GM21717 (cell line): Measurements from ENCODE around the gene ZNF385B.

ENCODE experiments used
- ATAC-seq: cut with Tn5 transposase; IDR thresholded peaks from one replicate; pipeline ENCODE4 v1.9.1; 2021; ENCODE audit warnings: mild to moderate bottlenecking, moderate library complexity; ENCODE audit not compliant: unreplicated experiment

Gene ZNF385B

DNA sequence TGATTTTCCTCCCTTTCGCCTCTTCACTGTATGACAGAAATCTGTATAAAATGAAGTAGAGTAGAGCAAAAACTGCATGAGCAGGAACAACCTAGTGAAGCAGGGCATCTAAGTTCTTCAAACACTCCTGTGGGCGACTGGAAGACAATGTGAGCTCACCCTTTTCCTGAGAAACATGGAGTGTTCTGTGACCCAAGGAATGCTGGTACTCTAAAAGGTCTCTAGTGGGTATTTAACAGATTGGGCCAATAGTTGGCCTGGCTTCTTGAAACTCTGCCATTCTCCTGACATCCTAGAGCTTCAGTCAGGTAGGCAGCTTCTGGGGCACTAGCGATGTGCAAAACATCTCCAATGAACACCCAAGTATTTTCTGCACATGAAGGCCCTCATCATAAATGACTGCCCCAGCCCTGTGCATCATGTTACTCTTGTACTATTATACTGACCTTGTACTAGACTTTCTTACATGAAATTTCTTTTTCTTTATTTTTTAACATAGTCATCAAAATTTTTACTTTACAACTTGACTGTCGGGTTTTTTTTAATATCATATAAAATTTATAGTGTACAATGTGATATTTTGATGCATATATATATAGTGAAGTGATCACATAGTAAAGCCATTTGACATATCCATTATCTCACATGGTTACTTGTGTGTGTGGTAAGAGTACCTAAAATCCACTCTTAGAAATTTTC, 302.2 kb downstream of the ZNF385B start:
- ATAC-seq: no peak

DNA sequence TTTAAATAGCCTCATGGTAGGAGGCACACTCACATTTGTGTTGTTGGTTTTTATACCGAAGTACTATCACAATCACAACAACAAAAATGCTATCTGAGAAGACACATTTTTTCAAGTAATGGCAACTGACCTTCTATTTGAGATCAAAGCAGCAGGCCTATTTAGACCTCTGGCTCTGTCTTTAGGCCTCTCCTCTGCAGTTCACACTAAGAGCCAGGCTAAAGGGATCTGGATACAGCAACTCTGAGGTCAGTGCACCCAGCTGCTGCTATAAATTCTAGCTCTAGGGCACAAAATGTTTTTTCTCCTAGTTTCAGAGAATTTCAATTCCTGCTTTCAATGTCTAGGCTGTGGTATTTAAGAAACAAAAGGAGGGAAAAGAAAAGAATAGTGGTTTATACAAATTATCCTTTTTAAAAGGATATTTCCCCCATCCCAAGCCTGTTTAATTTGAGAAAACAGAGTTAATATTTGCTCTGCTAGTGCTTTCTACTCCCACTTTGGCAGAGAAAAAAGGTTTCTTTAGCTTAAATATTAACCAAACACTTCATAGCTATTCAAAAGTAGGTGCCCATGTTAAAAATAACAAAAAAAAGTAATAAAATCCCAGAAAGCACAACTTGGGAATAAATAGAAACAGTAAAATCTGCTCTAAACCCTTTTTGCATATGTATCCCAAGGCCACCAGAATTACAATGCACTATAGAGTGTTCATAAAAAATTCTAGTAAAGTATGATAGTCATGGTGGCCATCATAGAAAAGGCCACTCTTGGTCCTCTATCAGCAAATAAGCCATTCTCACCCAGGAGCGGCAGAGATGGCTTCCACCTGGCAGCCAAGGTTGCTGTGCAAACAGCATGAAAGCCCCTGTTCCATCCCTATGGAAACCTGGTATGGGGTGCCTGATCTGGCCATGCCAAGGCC, 303.1 kb downstream of the ZNF385B start:
- no peak for ATAC-seq

DNA sequence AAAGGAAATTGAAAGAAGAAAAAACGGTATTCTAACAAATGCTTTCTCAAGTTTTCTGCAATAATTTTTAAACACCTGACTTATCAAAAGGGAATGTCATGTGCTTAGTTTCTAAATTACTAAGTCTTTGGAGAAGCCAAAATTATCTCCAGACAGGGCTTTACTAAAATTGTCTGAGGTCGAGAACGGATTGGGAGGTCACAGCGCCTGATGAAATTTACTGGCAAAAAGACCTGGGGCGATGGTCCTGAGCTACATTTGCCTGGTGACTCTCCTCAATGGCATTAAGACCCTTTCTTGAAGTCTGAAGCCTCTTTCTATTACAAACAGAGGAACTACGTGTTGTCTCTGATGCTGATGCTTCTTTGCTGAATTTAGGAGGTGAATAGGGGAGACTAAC, 305.0 kb downstream of the ZNF385B start:
- ATAC-seq: no peak

DNA sequence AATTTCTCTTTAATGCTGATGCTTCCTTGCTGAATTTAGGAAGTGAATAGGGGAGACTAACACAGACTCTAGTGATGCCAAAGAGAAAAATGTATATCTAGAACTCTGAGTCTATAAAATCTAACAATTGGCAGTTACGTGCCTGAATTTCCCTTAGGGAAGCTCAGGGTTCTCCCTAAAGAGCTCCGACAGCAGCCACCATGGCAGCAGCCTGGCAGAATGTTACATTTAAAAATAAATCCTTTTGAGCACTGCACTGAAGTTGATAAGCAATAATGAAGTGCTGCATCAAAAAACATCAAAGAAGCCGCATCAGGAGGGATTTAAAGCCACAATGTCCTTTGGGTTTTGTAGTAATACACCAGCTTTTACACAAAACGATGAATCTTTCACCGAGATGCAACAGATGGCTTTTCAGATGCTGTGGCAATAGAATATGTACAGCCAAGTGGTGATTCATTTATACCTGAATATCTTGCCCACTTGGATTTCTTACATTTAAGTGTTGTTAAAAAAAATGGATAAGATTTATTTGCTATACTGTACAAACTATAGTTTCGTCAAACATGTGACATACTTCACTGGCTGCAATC, 305.6 kb downstream of the ZNF385B start:
- ATAC-seq: no peak

DNA sequence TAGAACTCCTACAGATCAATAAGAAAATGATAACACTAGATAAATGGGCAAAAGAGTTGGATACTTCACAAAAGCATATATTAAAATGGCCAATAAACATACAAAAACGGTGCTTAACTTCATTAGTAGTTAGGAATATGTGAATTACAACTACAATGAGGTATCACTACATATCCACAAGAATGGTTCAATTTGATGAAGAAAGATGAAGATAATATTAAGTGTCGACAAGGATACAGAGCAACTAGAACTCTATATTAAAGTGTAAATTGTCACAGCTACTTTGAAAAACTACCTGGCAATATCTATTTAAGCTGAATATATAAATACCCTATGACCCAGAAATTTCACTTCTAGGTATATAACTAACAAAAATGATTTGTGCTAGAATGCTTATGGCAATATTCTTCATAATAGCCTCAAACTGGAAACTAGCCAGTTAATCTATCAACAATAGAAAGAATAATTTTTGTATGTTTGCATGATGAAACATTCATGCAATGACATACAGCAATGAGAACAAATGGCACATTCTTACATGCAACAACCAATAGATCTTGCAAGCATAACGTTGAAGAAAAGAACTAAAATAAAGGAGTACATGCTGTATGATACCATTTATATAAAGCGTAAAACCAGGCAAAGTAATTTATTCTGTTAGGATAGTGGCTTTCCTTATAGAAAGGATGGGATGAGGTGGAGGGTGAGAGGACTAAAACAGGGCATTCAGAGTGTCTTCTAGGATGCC, 306.6 kb downstream of the ZNF385B start:
- ATAC-seq: no peak

DNA sequence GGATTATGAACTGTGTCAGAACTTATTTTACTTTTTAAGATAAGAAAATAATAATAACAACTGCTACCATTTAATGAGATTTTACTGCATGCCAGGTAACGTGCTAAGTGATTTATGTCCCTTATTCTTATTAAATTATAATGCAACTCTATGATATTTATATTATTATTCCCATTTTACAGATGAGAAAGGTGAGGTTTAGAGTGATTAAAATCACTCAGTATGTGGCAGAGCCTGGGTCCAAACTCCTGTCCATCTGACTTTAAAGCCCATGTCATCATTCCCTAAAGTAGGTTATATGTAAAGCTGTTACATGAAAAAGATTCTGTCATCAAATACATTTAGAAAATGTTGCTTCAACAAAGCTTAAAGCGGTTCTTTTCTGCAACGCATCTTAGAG, 308.0 kb downstream of the ZNF385B start:
- ATAC-seq: no peak

DNA sequence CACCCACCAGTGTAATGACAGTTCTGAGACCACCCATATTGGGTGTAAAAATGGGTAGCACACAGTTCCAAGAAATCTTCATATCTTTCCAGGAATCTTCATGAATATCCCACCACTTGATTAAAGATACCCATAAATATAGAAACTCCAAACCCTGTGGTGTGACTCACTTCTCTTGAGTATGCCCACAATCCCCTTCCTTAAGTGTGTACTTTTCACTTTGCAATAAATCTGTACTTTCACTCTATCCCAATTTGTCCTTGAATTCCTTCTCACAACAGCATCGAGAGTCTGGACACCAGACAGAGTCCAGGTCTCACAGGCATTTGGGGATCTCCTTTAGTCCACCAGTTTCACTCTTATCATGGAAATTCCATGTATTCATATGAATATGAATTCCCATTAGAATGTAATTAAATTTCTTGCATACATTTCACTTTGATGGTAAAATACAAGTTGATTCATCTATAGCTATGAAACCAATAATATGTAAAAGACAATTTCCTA, 309.8 kb downstream of the ZNF385B start:
- no peak for ATAC-seq

DNA sequence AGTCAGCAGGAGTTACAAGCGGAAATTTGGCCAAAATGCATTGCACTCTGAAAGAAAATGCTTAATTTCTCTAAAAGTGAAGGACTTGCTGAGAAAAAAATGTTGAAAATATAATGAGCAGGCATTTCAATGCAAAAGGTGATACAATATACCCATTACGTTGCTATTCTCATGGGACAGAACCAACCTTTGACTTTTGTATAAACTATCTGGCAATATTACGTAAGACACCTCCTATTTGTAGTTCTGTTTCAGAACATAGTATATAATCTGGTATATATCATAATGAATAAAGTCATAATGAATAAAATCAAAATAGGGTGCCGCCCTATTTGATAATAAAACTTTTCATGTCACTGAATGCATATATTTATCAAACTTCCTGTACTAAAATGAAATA, 310.6 kb downstream of the ZNF385B start:
- ATAC-seq: no peak

DNA sequence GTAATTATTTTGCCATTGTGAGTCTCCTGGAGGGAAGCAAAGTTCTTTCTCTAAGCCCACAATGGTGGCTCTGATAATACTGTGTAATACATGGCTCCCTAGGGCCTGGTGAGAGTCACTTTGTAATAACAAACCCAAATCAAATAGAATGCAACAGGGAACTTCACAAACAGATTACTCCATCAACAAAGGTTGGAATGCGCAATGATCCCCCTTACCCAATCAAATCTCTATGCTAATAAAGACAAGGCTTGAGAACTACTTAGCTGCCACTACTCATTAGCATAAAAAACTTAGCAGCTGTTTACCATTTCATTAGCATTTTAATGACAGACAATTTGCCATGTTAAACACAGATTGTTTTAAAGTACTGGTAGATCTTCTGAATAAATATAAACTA, 311.2 kb downstream of the ZNF385B start:
- ATAC-seq: no peak

DNA sequence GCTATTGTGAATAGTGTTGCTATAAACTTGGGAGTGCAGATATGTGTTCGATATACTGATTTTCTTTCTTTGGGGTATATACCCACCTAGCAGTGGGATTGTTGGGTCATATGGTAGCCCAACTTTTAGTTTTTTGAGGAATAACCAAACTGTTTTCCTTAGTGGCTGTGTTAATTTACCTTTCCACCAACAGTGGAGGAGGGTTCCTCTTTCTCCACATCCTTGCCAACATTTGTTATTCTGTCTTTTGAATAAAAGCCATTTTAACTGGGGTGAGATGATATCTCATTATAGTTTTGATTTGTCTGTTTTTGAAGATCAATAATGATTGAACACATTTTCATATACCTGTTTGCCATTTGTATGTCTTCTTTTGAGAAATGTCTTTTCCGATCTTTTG, 314.8 kb downstream of the ZNF385B start:
- no peak for ATAC-seq

DNA sequence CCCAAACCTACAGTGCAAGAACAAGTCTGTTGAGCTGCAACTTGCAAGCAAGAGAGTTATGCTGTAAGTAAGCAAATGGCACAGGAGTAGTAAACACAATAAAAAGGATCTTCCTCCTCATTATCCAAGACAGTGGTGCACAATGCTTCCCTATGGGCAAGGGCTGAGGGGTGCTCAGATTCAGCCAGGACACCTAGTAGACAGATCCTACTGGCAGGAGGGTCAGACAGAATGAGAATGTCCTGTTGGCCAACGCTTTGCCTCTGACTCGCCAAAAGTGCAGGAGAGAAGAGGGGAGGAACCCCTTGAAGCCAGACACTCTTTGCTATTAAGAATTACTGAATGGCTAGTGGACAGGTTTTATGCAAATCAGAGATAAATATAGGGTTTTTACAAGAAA, 316.4 kb downstream of the ZNF385B start:
- ATAC-seq: no peak

DNA sequence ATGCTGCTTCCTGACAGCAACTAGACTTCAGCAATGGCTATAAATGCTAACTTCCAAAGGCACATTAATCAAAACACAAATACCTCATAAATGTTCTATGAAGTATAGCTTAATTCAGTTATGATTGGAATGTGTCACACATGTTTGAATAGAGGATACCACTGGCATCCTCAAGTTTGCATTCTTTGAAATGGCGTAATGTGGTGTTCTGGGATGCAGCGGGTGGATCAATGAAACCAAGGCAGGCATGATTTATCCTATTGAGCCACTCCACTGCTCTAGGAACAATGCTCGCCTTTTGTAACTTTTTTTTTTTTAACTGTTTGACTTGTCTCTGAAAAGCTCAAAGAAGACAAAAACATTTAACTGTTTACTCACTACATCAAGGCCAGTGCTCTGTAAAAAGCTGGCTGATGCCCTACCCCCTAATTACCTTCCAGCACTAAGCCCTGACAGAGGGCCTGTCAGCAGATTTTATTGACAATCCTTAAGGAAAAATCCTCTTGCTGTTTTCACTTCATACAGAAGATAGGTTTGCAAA, 318.0 kb downstream of the ZNF385B start:
- ATAC-seq: no peak

DNA sequence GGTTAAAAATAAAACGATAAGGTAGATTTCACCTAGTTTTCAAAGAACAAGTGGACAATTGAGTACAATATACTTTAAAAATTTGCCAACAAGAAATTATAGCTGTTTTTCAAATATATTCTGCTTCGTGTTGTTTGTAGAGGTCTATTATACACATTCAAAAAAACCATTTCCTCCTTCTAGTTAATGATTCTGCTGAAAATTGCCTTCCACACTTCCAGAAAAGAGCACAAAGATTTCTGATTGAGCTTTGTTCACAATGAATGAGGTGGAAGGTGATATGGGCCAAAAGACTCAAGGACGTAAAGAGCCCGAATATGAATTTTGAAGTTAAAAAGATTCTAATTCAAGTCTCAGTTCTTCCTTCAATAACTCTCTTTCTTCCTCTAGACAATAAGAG, 319.8 kb downstream of the ZNF385B start:
- no peak for ATAC-seq

DNA sequence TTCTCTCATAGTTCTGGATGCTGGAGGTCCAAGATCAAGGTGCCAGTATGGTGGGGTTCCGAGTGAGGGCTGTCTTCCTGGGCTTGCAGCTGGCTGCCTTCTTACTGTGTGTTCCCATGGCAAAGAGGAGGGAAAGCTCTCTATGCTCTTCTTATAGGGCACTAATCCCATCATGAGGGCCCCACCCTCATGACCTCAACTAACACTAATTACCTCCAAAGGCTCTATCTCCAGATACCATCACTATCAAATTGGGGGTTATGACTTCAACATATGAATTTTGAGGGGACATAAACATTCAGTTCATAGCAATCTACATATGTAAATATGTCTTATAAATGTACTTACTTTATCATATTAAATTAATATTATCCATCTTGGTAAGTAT, 322.3 kb downstream of the ZNF385B start:
- ATAC-seq: no peak

DNA sequence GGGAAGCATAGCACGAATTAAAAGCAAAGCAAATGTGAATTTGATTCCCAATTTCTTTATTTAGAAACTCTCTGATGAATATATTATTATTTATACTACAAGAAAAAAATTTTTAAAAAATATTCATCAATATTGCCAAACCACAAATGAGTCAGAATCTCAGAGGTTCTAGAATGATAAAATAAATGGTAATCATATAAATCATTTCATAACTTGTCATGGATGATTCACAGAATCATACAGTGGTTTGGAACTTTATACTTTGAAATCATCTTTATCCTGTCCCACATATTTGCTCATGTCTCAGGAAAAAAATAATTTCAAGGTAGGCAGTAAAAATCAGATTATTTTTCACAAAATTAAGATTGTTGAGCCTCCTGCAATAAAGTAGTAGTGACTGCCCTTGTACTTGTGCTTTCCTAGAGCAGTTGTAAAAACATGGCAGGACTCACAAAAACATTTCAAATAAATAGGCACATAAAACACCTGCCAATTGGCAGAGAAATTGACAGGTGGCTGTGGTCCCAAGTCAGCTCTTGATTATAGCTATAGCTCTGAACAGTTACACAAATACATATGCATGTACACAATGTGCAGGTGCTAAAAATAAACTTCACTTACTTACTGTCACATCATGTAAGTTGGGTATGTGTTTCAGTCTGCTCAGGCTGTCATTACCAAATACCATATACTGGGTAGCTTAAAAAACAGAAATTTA, 322.8 kb downstream of the ZNF385B start:
- no peak for ATAC-seq

DNA sequence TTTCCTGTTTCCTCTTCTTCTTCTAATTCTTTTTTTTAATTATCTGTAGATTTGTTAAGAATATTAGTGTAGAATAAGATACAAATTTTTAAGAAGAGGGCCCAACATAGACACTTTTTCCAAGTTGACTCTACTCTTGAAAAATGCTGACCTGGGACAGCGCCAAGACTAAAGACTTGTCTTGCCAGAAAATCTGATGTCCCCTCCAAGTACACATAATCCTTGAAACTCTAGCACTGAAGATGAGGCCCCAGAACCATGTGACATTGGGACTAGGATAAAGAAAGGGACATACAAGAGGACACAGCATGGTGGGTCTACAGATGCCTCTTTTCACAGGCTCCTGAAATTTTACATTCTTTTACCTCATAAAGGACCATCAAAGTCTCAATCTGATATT, 325.2 kb downstream of the ZNF385B start:
- ATAC-seq: no peak

DNA sequence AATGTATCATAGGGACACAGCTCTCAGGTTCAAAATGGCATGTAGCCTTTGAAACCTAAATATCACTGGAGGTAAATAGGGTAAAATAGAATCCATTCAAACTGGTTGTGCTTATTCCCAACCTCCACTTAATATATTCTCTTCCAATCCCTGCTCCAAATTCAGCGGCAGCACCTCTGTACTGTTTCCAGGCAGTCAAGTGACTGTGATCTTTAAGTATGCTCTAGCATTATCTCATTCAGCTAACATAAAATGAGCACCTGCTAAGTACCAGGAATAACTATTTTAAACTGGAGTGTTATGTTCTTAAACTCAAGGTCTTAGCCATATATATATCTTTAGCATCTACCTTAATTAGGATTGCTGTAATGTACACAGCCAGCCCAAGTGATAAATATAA, 327.5 kb downstream of the ZNF385B start:
- ATAC-seq: no peak

DNA sequence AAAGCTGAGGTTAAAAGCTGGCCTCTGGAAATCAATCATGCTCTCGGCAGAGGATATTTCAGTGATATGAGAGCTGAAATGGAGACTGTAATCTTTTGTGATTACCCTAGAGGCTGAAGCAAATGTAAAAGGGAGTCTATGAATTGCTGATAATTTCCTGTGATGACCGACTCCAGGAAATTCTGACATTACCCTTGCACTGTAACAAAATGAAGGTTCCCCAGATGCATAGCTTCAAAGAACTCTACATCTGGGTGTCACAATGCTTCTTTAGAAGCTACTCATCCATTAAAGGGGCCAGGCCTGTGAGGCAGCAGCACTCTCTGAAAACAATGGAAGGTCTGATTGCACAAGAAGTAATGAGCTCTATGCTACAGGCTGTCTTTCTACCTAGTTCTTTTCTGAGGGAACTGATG, 328.5 kb downstream of the ZNF385B start:
- ATAC-seq: no peak

DNA sequence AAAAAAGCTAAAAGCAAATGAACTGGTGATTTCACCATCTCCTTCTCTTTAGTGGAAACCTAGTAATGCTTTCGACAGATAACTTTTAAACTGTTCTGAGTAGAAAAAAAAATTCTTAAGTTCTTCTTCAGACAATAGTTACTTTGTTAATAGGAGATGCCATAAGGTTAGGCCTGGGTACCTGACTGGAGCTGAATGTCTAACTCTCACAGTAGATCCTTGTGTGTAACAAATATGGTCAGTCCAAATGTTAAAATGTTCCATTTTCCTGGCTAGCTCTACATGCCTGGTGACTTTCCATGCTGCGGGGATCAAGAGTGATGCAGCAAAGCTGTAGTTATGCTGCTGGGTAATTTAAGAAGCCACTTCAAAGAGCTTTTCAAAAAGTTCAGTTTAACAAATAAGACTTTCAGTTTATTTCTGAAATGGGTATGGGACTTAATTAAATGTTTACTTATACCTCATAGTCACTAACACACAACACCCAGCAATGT, 332.8 kb downstream of the ZNF385B start:
- no peak for ATAC-seq

DNA sequence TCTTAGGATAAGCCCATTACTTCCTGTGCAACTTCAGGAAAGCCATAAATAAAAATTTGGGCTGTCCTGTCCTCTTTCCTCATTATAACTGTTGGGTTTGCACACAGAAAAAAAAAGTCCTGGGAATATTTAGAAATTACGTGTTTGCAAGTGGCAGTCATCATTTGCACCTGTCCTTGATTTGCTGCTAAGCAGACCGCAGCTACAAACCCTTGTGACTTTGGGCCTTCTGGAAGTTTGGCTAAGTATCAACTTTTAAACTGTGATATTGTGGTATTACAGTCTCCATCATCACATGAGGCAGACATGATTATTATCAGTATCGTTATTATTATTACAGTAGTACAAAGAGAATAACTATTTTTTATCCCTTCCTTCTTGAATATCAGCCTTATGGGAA, 336.1 kb downstream of the ZNF385B start:
- ATAC-seq: no peak
